Activated CD8-positive, alpha-beta memory T cell treated with anti-CD3 and anti-CD28 coated beads for 48 hours (primary cell): ENCODE measurements around the gene CNDP2.

Source experiments
- DNase-seq, 3 experiments: peaks; one replicate each; pipeline ENCODE4 v3.0.0-alpha.2; 2020; ENCODE audit warnings: low read depth in 2 of 3, low spot score in 2 of 3

CNDP2 gene

DNA sequence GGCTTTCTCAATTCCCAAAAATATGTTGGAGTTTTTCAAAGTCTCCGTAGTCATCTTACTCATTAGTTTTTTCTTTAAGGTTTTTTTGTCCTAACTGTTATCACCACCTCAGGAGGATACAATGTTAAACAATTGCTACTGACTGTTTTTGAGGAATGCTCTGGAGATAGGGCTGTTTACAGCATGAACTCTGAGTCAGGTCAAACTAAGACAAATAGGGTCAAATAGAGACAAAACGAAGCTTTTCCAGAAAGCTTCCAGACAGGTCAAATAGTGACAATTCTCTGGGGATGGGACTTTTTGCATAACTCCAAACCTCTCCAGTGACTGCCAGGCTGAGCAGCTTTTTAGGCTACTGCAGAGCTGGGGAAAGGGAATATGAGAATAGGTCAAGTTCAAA is 23.9 kb upstream of the CNDP2 start:
- DNase-seq = no peak

DNA sequence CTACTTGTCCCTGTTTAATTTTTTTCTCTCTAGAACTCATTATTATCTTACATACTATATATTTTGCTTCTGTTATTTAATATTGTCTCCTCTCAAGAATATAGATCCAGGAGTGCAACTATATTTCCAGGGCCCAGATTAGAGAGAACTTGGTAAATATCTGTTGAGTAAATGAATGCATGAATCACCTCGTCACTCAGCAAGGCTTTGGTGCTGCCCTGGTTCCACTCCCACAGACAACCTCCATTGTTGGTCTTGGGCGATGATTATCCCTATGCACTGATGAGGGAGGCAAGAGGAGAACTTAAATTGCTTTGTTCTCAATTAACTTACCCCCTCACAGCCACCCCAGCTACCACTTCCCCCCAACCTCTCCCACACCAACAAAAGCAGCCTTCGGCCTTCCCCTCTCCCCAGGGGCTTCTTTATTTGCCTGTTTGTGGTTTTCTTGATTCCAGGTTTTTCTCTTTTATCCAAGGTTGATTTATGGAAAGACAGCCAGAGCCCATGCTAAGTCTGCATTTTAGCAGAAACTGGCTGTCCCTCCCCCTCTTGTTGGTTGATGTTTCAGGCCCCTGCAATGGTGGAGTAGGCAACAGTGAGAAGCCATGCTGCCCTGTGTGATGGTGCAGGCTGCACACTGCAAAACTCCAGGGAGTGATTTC is 22.1 kb upstream of the CNDP2 start:
- DNase-seq = no peak

DNA sequence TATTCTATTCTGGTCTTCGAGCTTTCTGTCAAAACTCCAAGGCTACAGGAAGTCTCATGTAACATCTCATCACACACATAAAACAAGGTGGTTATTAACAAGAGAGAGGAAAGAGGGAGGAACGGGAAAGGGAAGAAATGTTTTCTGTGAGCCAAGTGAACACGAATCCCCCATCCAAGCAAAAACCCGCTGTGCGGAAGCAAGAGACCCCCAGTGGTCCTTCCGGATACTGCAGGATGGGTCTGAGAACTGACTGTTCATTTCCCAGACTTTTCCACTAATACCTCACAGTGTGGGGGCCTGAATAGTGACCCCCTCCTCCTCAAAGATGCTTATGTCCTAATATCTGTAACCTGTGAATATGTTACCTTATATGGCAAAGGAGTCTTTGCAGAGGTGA is 20.0 kb upstream of the CNDP2 start:
- no peak for DNase-seq

- no peak for DNase-seq
Observed at GRCh38 chr18:74477771-74478170, 18.4 kb upstream of the CNDP2 start.

DNA sequence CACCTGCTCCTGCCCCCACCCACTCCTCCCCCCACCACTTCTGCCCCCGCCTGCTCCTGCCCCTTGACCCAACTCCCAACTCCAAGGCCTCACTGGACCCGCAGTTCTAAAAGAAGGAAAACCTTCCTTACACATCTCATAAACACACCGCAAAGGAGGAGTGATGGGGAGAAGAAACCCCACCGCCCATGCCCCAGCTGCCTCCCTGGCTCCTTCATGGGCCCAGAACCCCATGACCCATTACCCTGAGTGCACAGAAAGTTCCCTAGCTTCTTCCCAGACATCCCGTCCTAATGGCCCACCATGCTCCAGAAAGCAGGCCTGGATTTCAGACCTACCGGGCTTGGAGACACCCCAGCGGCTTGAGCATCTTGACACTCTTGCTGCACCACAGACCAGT is 17.8 kb upstream of the CNDP2 start:
- no peak for DNase-seq

DNA sequence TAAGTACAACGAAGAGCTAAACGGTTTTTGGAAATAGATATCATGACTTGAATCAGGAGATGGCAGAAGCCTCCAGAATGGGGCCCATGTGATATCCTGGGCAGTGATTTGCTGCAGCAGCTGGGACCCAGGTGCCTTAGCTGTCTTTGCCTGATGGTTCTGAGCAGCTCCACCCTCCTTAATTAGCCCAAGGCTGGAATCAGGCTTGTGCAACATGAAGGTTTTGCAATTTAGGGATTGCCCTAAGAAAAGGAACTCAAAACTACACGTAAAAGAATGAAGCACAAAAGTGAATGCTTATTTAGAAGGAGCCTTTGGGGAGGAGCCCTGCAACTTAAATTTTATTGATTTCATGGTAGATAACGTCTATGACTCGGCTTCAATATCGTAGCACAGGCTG is 17.3 kb upstream of the CNDP2 start:
- DNase-seq = no peak

DNA sequence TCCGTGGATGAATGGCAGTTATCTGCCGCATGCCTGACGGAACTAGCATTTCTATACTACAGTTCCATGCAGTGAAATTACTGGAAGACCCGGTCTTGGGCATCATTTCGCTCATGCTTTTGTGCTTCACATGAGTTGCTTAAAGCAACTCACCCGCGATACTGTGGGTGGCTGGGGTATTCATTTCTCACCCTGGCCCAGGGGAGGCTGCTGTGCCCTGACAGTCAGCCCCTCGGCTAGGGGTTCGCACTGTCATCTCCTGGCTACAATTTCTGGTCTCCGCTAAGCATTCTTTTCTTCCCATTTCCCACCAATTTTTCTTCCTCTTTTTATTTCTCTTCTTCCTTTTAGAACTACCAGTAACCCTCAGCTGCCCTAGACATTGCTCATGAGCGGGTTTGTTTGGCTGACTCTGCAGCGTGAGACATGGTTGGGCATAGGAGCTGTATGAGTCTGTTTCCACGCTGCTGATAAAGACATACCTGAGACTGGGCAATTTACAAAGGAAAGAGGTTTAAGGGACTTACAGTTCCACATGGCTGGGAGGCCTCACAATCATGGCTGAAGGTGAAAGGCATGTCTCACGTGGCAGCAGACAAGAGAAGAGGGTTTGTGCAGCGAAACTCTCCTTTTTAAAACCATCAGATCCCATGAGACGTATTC is 16.5 kb upstream of the CNDP2 start:
- no peak for DNase-seq

DNA sequence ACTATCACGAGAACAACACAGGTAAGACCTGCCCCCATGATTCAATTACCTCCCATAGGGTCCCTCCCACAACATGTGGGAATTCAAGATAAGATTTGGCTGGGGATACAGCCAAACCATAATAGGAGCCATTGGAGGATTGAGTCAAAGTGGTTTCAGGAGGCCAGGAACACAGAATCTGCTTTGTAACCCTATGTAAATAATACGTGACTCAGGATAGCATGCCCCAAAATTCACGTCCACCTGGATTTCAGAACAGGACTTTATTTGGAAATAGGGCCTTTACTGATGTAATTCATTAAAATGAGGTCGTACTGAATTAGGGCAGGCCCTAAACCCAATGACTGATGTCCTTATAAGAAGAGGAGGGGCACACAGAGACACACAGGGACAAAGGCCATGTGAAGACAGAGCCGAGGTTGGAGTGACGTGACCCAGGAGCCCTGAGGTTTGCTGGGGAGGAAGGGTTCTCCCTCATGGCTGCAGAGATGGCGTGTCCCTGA is 16.0 kb upstream of the CNDP2 start:
- no peak for DNase-seq

DNA sequence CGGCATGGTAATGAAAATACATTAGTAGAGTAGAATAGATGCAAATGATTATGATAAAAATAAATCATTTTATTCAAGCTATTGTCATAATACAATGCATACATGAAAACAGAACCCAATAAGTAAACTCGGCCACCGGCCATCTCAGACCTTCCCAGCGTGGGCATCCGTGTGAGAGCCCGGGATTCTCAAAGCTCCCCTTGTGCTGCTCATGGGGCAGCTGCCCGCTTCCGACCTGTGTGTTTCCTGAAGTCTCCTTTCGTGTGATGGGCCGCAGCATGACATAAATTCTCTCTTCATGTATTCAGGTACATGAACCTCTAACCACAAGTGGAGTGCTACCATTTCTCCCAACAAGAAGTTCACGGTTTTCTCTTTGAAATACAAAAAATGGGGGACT is 13.5 kb upstream of the CNDP2 start:
- DNase-seq = no peak

GRCh38 chr18:74486119-74486849 is 9.9 kb upstream of the CNDP2 start:
- no peak for DNase-seq

DNA sequence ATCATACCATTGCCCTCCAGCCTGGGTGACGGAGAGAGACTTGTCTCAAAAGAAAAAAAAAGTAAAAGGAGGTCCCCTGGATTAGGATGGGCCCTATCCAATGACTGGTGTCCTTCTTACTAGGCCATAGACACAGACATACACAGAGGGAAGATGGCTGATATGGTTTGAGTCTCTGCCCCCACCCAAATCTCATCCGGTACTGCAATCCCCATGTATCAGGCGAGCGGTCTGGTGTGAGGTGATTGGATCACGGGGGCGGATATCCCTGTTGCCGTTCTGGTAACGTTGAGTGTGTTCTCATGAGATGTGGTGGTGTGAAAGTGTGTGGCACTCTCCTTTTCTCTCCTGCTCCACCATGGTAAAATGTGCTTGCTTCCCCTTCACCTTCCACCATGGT is 7.8 kb upstream of the CNDP2 start:
- DNase-seq = no peak

DNA sequence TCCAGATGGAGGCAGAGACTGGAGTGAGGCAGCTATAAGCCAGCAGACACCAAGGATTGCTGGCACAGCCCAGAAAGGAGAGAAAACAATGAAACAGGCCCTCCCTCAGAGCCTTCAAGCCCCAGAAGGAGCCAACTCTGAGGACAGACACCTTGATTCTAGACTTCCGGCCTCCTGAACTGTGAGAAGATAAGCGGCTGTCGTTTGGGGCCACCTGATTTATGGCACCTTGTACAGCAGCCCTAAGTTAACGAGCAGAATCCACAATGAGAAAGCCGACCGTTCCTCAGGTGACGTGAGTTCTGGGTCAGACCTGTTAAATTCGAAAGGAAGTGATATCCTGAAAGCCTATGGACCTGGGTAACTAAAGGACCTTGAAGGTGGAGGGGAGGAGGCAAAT is 7.3 kb upstream of the CNDP2 start:
- DNase-seq = no peak

GRCh38 chr18:74489676-74490075 is 6.5 kb upstream of the CNDP2 start:
- DNase-seq = no peak

DNA sequence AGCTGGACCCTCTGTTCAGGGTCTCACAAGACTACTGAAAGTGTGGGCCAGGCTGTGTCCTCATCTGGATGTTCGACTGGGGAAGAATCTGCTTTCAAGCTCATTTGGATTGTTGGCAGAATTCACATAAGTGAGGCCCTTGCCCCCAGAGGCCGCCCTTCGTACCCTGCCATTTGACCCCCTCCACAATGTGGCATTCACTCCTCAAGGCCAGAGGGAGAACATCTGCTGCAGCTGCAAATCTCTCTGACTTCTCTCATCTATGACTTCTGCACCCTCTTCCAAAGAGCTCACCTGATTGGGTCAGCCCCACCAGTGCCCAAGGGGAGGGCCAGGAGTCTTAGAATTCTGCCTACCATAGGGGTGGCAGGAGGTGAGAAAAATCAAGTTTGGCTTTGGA is 3.9 kb upstream of the CNDP2 start:
- no peak for DNase-seq

DNA sequence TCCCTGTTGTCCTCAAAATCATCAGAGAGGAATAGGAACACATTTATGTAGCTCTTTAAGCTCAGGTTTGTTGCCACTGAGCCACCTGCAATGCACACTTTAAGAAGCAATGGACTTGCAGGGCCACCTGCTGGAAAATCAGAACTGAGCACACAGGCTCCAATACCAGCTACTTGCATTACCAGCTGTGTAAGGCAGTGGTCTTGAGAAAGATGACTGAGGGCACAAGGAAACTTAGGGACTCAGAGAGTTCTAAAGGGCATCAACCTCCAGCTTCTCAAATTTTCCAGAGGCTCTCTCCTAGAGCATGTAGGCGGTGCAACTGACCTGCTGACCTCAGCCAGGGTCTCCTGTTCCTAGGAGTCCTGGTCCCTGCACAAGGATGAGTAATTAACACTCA is 2.5 kb upstream of the CNDP2 start:
- peak in 1 of 3 experiments; percentile 16 for DNase-seq

DNA sequence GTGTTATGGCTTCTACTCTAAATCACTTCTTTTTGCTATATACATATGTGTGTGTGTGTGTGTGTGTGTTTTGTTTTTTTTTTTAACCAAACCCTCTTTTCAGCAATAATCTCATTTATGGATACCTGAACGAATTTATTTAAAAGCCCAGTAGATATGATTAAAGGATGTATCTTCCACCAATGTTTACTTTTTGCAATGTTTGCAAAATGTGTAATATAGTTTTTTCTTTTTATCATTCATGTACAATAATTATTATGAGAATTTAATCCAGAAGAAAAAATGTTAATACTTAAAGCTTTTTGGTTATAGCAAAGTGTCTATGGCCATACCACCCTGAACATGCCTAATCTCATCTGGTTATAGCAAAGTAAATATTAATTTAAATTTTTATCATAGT is 1.6 kb upstream of the CNDP2 start:
- DNase-seq = no peak

DNA sequence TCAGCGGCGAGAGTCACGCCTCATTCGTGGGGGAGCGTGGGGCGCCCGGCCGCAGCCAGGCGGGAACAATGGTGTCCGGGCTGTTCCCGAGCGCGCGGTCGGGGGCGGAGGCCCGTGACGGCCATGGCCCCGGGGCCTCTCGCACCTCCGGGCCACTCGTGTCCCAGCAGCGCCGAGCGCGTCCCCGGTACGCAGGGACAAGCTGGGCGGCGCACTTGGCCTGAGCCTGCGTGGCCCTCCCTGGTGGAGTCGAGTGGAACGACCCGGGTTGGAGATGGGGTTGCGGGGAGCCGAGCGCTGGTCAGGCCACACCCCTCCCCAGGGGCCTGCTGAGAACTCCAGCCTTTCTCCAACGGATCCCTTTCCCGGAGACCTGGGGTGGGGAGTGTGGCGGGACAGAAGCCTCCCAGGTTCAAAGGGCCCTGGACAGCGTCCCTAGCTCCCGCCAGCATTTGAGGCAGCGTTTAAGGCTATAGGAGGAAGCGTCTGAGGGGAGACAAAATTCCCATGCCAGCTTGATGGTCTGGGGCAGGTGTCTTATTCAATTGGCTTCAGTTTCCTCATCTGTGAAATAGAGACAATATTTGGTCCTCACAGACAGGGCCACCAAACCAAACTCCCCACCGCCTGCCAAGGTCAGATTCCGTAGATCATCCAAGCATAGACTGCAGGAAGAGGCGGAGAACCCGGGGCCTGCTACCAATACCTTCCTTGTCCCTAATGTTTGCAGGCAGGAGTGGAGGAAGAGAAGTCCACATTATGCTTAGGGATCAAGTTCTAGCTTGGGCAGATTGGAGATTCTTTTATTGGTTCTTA is 553 bp downstream of the CNDP2 start:
- DNase-seq = peak; percentile 13 to 35 (median 18)

DNA sequence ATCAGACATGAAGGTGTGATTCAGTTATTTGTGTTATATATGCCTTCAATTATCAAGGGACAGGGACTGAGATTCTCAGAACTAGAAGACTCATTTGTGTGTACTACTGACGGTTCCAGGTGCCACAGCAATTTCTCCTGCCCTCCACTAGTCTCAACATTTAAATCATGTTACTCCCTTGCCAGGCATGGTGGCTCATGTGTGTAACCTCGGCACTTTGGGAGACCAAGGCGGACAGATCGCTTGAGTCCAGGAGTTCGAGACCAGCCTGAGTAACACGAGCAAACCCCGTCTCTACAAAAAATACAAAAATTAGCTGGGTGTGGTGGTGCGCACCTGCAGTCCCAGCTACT is 1.1 kb downstream of the CNDP2 start:
- DNase-seq = no peak

DNA sequence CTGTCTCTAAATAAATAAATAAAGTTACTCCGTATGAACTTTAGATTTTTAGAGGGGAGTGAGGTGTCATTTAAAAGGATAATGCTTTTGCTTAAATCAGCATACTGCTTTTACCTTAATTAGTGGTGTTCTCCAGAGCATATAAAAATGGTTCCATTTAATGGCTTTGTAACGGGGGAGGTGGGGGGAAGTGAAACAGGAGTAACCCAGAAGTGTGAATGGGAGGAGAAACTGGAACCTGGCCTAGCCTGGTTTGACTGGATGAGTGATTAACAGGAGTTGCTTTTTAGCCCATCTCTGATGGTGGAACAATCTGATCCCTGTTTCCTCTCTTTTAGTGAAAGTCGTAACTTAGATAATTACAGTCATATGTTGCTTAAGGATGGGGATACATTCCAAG is 1.6 kb downstream of the CNDP2 start:
- DNase-seq = no peak

DNA sequence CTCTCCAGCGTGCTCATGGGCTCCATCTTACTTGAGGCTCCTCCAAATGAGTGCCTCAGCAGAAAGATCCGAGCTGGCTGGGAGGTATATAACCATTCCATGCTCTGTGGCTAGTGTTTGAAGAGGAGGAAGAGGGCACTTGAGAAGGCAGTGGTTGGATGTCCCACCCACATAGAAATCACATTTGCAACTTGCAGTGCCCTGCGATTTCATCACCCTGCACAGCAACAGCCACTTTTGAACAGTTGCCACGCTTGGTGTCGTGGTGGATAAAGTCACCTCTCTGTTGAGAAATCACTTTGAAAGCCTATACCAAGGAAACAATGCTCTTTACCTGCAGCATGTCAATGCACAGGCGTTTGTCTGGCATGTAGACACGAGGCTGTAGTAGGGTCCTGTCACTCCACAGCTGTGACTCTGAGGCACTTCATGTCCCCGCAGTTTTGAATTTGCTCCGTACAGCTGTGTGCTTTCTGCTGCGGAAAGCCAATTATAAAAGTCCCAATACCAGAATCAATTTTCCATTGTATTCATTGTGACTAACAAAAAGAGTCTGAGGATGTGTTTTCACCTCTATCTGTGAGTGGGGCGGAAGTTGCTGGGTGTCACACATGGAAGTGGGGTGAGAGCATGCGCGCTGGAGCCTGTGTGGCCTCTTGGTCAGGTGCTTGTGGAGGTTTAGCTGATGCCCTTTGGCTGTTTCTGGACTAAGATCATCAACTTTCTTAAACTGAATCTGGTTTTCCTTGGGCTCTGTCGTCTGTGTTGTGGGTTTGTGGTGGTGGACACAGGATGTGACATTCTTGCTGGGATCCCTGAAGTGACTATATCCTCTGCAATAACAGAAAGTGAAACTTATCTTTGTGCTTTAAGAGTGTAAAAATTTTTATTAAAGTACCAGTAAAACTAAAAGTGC is 2.8 kb downstream of the CNDP2 start:
- DNase-seq = peak; percentile 35 to 61 (median 61)

- DNase-seq = no peak
Observed at GRCh38 chr18:74499633-74500032, 3.5 kb downstream of the CNDP2 start.
